Measurements from ENCODE around the gene MEF2A.
"Not testable (repeated sequence)": the region's sequence is repeated elsewhere in the genome, so short reads cannot be mapped to it uniquely, and the experiment has no call there.

MEF2A gene

DNA sequence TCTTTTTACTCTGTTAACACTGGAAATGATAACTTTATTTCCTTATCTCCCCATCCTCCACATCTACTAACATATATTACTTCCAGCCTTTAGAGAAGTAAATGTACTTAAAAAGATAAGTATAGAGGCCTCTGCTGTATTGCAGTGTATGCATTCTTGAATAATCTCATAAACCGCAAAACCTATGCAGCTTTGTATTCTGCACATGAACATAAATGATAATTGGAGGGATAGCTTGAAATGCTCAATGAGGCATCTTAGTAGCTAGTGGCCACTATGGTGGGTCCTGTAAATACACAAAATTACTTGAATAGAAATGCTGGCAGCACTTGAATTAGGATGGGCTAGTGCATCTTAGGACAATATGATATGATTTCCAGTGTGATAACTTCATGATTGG lies 90.4 kb downstream of the MEF2A start:
- DNase-seq (no peak), ATAC-seq (ENCODE audit: insufficient read depth, low read depth) (no peak)
- Histone ChIP-seq H3K36me3 (ENCODE audit: insufficient read depth, low read length) (peaks cover 21% of the 10 kb centered on the region), H3K4me3 (ENCODE audit: low read depth in 1 of 2, low read length in 2 of 2) (no peak overlapping the region), H2AFZ (ENCODE audit: low read depth, low read length) (no peak overlapping the region), H3K9ac (ENCODE audit: low read depth, low read length) (no peak overlapping the region), H3K4me2 (ENCODE audit: insufficient read depth, low read length) (no peak overlapping the region), H3K79me2 (ENCODE audit: insufficient read depth, low read length) (no peaks in the 10 kb centered on the region), H3K27me3 (ENCODE audit: insufficient read depth, low read length, poor library complexity) (no peaks in the 10 kb centered on the region), H3K9me3 (ENCODE audit: insufficient read depth, low read length, severe bottlenecking) (no peaks in the 10 kb centered on the region), H3K27ac (ENCODE audit: low read length) (no peak overlapping the region), H3K4me1 (ENCODE audit: insufficient read depth, low read length) (no peaks in the 10 kb centered on the region), H4K20me1 (ENCODE audit: insufficient read depth, low read length) (no peaks in the 10 kb centered on the region)
- no peak for TF ChIP-seq EZH2 (IDR thresholded peaks at IDR 0.05; ENCODE audit: borderline replicate concordance, low read depth, low read length, severe bottlenecking)
- TF ChIP-seq, protein P1, sequence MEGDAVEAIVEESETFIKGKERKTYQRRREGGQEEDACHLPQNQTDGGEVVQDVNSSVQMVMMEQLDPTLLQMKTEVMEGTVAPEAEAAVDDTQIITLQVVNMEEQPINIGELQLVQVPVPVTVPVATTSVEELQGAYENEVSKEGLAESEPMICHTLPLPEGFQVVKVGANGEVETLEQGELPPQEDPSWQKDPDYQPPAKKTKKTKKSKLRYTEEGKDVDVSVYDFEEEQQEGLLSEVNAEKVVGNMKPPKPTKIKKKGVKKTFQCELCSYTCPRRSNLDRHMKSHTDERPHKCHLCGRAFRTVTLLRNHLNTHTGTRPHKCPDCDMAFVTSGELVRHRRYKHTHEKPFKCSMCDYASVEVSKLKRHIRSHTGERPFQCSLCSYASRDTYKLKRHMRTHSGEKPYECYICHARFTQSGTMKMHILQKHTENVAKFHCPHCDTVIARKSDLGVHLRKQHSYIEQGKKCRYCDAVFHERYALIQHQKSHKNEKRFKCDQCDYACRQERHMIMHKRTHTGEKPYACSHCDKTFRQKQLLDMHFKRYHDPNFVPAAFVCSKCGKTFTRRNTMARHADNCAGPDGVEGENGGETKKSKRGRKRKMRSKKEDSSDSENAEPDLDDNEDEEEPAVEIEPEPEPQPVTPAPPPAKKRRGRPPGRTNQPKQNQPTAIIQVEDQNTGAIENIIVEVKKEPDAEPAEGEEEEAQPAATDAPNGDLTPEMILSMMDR (IDR thresholded peaks at IDR 0.05; ENCODE audit: borderline replicate concordance, extremely low read depth, low read length, poor library complexity, severe bottlenecking): no peak

DNA sequence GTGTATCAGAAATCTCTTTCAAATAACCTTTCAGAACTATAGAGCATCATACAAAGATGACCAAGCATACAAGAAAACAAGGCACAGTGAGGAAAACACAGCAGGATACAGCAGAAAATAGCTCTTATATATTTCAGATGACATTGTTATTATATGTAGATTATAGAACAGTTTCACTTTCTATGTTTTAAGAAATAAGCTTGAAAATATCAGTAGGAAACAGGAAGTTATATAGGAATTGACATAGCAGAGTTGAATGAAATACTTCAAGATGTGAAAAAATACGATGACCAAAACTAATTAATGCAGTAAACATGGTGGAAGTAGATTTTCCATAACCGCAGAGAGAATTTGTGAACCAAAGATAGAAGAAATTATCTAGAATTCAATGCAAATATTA lies 92.2 kb downstream of the MEF2A start:
- Histone ChIP-seq H3K9ac (ENCODE audit: low read depth, low read length) (no peak overlapping the region), H3K4me2 (ENCODE audit: insufficient read depth, low read length) (no peak overlapping the region), H2AFZ (ENCODE audit: low read depth, low read length) (no peak overlapping the region), H3K36me3 (ENCODE audit: insufficient read depth, low read length) (peaks cover 19% of the 10 kb centered on the region; the same call in 1 of the 2 replicates), H3K9me3 (ENCODE audit: insufficient read depth, low read length, severe bottlenecking) (no peaks in the 10 kb centered on the region), H3K27me3 (ENCODE audit: insufficient read depth, low read length, poor library complexity) (no peaks in the 10 kb centered on the region), H3K27ac (ENCODE audit: low read length) (no peak overlapping the region), H3K4me1 (ENCODE audit: insufficient read depth, low read length) (no peaks in the 10 kb centered on the region), H3K4me3 (ENCODE audit: low read depth in 1 of 2, low read length in 2 of 2) (no peak overlapping the region), H4K20me1 (ENCODE audit: insufficient read depth, low read length) (no peaks in the 10 kb centered on the region), H3K79me2 (ENCODE audit: insufficient read depth, low read length) (peaks cover 4% of the 10 kb centered on the region; the same call in 1 of the 2 replicates)
- DNase-seq (no peak), ATAC-seq (ENCODE audit: insufficient read depth, low read depth) (no peak)
- TF ChIP-seq, protein P1 (IDR thresholded peaks at IDR 0.05; ENCODE audit: borderline replicate concordance, extremely low read depth, low read length, poor library complexity, severe bottlenecking): no peak
- TF ChIP-seq EZH2 (IDR thresholded peaks at IDR 0.05; ENCODE audit: borderline replicate concordance, low read depth, low read length, severe bottlenecking): no peak

DNA sequence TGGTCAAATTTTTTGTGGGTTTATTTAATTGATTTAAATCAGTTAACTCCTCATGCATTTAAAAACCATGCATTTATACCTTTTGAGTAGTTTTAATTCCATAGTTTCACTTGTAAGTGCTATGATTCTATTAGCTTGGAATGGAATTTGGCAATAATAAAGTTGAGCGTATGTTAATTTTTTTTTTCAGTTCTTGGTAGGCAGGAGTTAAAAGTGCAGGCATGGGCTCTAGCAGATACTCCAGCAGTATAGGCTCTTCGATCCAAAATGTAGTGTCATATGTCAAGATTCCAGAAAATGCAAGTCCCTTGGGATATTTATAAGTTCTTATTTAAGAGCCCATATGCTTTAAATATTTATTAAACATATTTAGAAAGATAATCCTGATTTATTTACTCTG lies 97.1 kb downstream of the MEF2A start:
- Histone ChIP-seq H3K36me3 (ENCODE audit: insufficient read depth, low read length) (peaks cover 13% of the 10 kb centered on the region; the same call in 1 of the 2 replicates), H3K4me1 (ENCODE audit: insufficient read depth, low read length) (no peaks in the 10 kb centered on the region), H3K4me2 (ENCODE audit: insufficient read depth, low read length) (no peak overlapping the region), H3K9ac (ENCODE audit: low read depth, low read length) (no peak overlapping the region), H3K27ac (ENCODE audit: low read length) (no peak overlapping the region), H3K4me3 (ENCODE audit: low read depth in 1 of 2, low read length in 2 of 2) (no peak overlapping the region), H3K27me3 (ENCODE audit: insufficient read depth, low read length, poor library complexity) (no peaks in the 10 kb centered on the region), H3K9me3 (ENCODE audit: insufficient read depth, low read length, severe bottlenecking) (no peaks in the 10 kb centered on the region), H3K79me2 (ENCODE audit: insufficient read depth, low read length) (peaks cover 4% of the 10 kb centered on the region; the same call in 1 of the 2 replicates), H4K20me1 (ENCODE audit: insufficient read depth, low read length) (no peaks in the 10 kb centered on the region), H2AFZ (ENCODE audit: low read depth, low read length) (no peak overlapping the region)
- TF ChIP-seq EZH2 (IDR thresholded peaks at IDR 0.05; ENCODE audit: borderline replicate concordance, low read depth, low read length, severe bottlenecking): no peak
- TF ChIP-seq, protein P1 (IDR thresholded peaks at IDR 0.05; ENCODE audit: borderline replicate concordance, extremely low read depth, low read length, poor library complexity, severe bottlenecking): no peak
- ATAC-seq (ENCODE audit: insufficient read depth, low read depth) (no peak), DNase-seq (no peak)

DNA sequence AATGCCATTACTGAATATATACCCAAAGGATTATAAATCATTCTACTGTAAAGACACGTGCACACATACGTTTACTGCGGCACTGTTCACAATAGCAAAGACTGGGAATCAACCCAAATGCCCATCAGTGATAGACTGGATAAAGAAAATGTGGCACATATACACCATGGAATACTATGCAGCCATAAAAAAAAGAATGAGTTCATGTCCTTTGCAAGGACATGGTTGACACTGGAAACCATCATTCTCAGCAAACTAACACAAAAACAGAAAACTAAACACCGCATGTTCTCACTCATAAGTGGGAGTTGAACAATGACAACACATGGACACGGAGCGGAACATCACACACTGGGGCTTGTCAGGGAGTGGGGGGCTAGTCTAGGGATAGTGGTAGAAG lies 100.3 kb downstream of the MEF2A start:
- not testable (repeated sequence) for H3K4me3 ChIP-seq (ENCODE audit: low read depth in 1 of 2, low read length in 2 of 2); H3K4me2 ChIP-seq (ENCODE audit: insufficient read depth, low read length); H3K27me3 ChIP-seq (ENCODE audit: insufficient read depth, low read length, poor library complexity); H3K27ac ChIP-seq (ENCODE audit: low read length); ATAC-seq (ENCODE audit: insufficient read depth, low read depth); H3K4me1 ChIP-seq (ENCODE audit: insufficient read depth, low read length); H3K79me2 ChIP-seq (ENCODE audit: insufficient read depth, low read length); H3K9ac ChIP-seq (ENCODE audit: low read depth, low read length); H4K20me1 ChIP-seq (ENCODE audit: insufficient read depth, low read length); H3K9me3 ChIP-seq (ENCODE audit: insufficient read depth, low read length, severe bottlenecking); DNase-seq; H2AFZ ChIP-seq (ENCODE audit: low read depth, low read length)
- peaks cover 13% of the 10 kb centered on the region; the same call in 1 of the 2 replicates for H3K36me3 ChIP-seq (ENCODE audit: insufficient read depth, low read length)
